ENCODE results near the gene DLG2.

DLG2 gene

GRCh38 chr11:83816572-83817187 is 1810.5 kb downstream of the DLG2 start:
- TF ChIP-seq CTCF (IDR thresholded peaks at IDR 0.05; ENCODE audit: low read depth, low read length, poor library complexity, severe bottlenecking) (peak; percentile 67), EZH2phosphoT487 (IDR thresholded peaks at IDR 0.05; ENCODE audit: borderline replicate concordance, low read length) (no peak)
- Histone ChIP-seq H3K79me2 (ENCODE audit: control insufficient read depth, low read length) (no peaks in the 10 kb centered on the region), H3K9me2 (replicated peaks; ENCODE audit: control insufficient read depth, low read length) (no peaks in the 10 kb centered on the region), H3K9me3 (ENCODE audit: control insufficient read depth, insufficient read depth, low read length) (no peaks in the 10 kb centered on the region), H3K4me1 (ENCODE audit: control insufficient read depth, low read length) (no peaks in the 10 kb centered on the region), H3K36me3 (ENCODE audit: control insufficient read depth, low read length) (no peaks in the 10 kb centered on the region), H3F3A (ENCODE audit: control insufficient read depth, insufficient read depth) (no peaks in the 10 kb centered on the region), H3K4me2 (ENCODE audit: low read length) (no peak overlapping the region), H4K20me1 (ENCODE audit: control insufficient read depth, insufficient read depth, low read depth, low read length) (no peaks in the 10 kb centered on the region), H3K4me3 (ENCODE audit: low read length) (no peak overlapping the region), H3K27ac (ENCODE audit: low read depth, low read length) (no peak overlapping the region), H3K27me3 (ENCODE audit: control insufficient read depth, low read length) (peaks cover 19% of the 10 kb centered on the region)

- Histone ChIP-seq H4K20me1 (ENCODE audit: control insufficient read depth, insufficient read depth, low read depth, low read length) (no peaks in the 10 kb centered on the region), H3K36me3 (ENCODE audit: control insufficient read depth, low read length) (no peaks in the 10 kb centered on the region), H3K27ac (ENCODE audit: low read depth, low read length) (no peak overlapping the region), H3K79me2 (ENCODE audit: control insufficient read depth, low read length) (no peaks in the 10 kb centered on the region), H3F3A (ENCODE audit: control insufficient read depth, insufficient read depth) (no peaks in the 10 kb centered on the region), H3K4me3 (ENCODE audit: low read length) (no peak overlapping the region), H3K9me2 (replicated peaks; ENCODE audit: control insufficient read depth, low read length) (no peaks in the 10 kb centered on the region), H3K4me2 (ENCODE audit: low read length) (no peak overlapping the region), H3K27me3 (ENCODE audit: control insufficient read depth, low read length) (peaks cover 21% of the 10 kb centered on the region), H3K9me3 (ENCODE audit: control insufficient read depth, insufficient read depth, low read length) (no peaks in the 10 kb centered on the region), H3K4me1 (ENCODE audit: control insufficient read depth, low read length) (no peaks in the 10 kb centered on the region)
- TF ChIP-seq CTCF (IDR thresholded peaks at IDR 0.05; ENCODE audit: low read depth, low read length, poor library complexity, severe bottlenecking): no peak
- no peak for TF ChIP-seq EZH2phosphoT487 (IDR thresholded peaks at IDR 0.05; ENCODE audit: borderline replicate concordance, low read length)
Observed at GRCh38 chr11:83815736-83816135, 1811.4 kb downstream of the DLG2 start.

GRCh38 chr11:83813296-83813695 is 1813.8 kb downstream of the DLG2 start:
- TF ChIP-seq EZH2phosphoT487 (IDR thresholded peaks at IDR 0.05; ENCODE audit: borderline replicate concordance, low read length): no peak
- no peak for TF ChIP-seq CTCF (IDR thresholded peaks at IDR 0.05; ENCODE audit: low read depth, low read length, poor library complexity, severe bottlenecking)
- Histone ChIP-seq H3K4me3 (ENCODE audit: low read length) (no peak overlapping the region), H3K27me3 (ENCODE audit: control insufficient read depth, low read length) (peaks cover 29% of the 10 kb centered on the region), H3K27ac (ENCODE audit: low read depth, low read length) (no peak overlapping the region), H3K4me2 (ENCODE audit: low read length) (no peak overlapping the region), H4K20me1 (ENCODE audit: control insufficient read depth, insufficient read depth, low read depth, low read length) (no peaks in the 10 kb centered on the region), H3K9me3 (ENCODE audit: control insufficient read depth, insufficient read depth, low read length) (no peaks in the 10 kb centered on the region), H3K79me2 (ENCODE audit: control insufficient read depth, low read length) (no peaks in the 10 kb centered on the region), H3K9me2 (replicated peaks; ENCODE audit: control insufficient read depth, low read length) (no peaks in the 10 kb centered on the region), H3K4me1 (ENCODE audit: control insufficient read depth, low read length) (no peaks in the 10 kb centered on the region), H3F3A (ENCODE audit: control insufficient read depth, insufficient read depth) (no peaks in the 10 kb centered on the region), H3K36me3 (ENCODE audit: control insufficient read depth, low read length) (no peaks in the 10 kb centered on the region)

All from DOHH2 (cell line).